Measurements from ENCODE around the gene BTLA.
"Not testable (repeated sequence)": the region's sequence is repeated elsewhere in the genome, so short reads cannot be mapped to it uniquely, and the experiment has no call there.

The BTLA gene, protein sequence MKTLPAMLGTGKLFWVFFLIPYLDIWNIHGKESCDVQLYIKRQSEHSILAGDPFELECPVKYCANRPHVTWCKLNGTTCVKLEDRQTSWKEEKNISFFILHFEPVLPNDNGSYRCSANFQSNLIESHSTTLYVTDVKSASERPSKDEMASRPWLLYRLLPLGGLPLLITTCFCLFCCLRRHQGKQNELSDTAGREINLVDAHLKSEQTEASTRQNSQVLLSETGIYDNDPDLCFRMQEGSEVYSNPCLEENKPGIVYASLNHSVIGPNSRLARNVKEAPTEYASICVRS

DNA sequence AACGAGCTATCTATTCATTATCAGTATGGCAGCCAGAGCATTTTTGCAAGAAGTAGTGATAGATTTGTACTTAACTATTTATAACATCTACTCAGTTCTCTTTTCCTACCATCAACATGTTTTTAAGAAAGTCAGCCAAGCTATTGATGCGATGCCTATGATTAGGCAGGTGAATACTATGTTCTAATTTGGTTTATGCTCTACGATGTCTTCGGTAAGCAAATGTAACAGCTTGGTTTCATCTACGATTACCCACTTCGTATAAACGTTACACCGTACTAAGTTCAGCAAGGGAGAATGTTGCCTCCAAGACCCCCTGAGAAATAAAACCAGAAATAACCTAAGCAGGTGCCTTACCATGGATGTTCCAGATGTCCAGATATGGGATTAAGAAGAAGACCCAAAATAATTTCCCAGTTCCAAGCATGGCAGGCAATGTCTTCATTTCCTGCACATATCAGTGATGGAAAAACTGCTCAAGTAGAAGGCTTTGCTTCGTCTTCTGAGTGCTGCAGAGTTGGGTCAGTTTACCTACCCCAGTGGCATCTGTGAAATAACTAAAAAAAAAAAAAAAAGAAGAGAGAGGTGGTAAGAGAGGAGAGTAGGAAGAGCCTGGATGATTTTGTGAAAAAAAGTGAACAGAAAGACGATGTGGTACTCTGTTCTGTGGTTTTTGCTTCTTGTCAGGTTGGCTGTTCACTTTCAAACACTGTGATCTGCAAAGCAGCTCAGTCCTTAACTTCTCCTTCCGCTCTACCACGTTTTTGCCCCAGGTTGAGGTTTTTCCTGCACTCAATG lies at the start of gene BTLA:
TSS of gene BTLA (minus strand) at position 559 of the 798 bp plus-strand sequence. CDS start at position 445, 114 bp downstream.
- DNase-seq, result no peak

DNA sequence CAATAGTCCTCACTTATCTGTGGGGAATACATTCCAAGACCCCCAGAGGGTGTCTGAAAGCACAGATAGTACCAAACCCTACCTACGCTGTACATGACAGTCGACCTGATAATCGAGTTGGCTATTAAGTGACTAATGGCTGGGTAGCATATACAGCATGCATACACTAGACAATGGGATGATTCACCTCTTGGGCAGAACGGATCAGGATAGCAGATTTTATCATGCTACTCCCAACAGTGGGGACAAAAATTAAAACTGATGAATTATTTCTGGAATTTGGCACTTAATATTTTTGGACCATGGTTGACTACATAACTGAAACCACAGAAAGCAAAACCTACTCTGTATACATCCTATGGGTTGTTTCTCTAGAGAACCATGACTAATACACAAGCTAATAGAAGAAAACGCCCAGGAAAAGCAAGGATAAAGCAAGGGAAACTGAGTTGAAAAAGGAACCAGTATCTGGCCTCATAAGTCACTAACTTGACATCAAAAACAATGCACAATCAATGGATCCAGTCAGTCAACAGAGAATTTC lies 47.0 kb upstream of the BTLA start:
- DNase-seq, result no peak

DNA sequence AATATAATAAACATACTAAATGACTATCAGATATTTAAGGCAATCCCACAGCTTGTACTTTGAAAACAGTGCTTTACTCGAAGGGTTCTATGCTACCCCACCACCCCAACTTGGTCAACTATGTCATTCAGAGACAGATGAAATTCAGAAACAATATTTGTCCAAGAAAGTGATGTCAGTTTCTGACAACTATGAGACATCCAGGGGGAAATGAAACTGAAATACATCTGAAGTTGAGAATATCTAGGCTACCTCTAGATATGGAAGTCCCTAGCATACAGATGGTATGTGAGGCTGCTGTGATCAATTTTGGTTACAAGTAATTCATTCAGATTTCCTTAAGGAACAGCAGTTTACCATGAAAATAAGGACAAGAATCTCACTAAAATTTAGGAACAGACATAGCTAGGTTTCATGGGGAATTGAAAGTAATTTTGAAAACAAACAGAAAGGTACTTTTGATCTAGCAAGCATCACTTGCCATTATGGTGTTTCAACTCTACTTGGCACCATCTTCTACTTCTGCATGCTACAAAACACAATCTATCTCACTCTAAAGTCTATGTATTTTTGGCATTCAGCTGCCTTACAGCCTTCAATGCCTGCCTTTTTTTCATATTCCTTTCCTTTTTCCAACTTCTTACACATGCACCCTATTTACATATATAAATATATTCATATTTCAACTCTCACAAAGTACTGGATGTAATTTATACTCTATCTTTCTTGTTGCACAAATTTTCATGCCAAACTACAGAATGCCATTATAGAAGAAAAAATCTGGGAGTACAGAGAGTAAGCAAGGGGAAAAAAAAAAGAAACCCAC lies 40.8 kb upstream of the BTLA start:
- DNase-seq, result no peak

DNA sequence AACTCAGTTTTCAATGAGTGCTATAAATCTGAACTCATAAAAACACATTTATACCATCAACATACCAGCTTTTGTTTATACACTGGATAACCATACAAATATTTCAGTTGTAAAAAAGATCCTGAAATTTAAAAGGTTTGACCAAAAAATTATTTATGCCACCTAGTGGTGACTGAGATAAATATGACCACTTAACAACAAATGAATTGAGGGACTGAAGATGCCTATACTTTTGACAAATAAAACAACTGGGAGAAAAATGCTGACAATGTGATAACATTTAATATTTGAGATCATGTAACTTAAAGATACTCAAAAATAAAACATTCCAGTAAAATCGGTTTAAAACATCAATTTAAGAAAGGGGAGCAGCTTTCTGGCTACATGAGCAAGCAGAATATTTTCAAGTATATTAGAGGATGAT lies 32.1 kb upstream of the BTLA start:
- DNase-seq, result peak; percentile 66

DNA sequence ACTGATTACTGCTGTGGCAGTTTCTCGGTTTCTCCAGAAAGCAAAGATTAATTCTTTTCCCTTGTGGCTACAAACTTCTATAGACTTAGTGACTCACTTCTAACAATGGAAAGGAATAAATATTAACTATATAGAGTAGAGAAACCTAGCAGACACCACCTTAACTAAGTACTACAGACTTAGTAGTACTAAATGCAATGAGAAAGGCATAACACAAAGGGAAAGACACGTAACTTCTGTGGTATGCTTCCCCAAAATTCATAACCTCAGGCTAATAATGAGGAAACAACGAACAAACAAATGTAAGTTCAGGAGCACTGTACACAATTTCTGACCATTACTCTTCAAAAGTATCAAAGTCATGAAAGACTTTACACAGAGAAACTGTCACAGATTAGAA lies 31.3 kb upstream of the BTLA start:
- DNase-seq, result no peak

DNA sequence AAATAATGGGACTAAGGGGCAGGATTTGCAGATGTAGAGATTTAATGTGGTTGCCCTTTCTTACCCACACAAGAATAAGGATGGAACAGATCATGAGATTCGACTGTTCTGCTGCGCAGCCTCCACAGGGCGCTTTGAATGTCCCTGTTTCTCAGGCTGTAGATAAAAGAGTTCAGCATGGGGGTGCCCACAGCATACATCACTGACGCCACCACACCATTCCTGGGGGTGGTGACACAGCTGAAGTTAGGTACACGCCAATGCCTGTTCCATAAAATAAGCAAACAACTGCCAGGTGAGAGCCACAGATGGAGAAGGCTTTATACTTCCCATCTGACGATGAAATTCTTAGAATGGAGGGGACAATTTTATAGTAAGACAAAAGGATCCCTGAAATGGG lies 24.9 kb upstream of the BTLA start:
- DNase-seq, result not testable (repeated sequence)

DNA sequence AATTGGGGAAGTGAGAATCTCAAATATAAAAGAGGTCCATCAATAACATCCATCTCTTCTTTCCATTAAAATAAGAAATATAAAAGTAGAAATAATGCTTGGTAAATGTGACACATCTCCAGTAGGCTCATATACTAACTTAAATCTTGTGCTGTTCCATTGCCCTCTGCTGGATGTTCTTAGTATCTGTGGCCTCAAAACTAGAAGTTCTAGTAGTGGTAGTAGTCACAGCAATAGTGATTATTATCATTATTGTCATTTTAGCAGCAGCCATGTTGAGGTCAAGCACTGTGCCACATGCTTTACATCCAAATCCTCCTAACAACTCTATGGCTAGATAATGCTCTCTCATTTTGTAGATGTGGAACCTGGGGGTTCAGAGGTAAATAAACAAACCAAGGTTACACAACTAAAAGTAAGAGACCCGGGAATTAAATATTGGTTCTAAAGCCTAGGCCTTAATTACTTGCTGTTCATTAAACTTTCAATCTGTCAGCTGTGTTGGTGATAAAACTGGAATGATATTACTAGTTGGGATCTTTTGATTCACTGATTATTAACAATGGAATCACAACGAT lies 20.2 kb upstream of the BTLA start:
- peak; percentile 80 for DNase-seq

DNA sequence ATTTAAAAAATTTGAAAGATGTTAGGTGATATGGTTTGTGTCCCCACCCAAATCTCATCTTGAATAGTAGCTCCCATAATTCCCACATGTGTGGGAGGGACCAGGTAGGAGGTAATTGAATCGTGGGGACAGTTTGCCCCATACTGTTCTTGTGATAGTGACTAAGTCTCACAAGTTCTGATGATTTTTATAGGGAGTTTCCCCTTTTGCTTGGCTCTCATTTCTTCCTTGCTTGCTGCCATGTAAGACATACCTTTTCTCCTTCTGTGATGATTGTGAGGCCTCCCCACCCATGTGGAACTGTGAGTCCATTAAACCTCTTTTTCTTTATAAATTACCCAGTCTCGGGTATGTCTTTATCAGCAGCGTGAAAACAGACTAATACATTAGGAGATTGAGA lies 19.7 kb upstream of the BTLA start:
- DNase-seq, result not testable (repeated sequence)

DNA sequence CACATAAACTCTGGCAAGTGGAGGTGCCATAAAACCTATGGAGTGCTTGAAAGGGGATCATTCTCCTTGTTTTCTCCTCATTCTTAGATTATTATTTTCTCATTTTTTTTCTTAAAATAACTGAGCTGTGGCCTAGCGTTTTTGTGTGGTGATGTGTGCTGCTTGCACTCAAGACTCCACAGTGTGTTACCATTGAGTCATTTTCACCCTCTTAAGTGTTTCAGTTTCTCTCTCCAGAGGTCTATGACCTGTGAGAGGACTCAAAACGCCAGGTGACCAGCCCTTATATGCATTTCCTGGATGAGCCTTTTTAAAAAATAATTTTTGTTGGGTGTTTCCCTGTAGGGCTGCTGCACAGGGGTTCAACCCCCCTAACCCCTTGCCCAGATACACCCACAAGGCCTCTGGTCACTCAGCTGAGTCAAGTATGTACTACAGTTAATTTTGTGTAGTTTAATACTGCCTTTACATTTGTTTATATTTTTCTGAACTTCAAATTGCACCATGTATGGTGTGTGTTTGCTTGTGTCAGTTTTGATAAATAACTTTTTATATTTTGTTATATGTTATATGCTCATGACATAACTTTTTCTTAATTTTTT lies 15.4 kb upstream of the BTLA start:
- DNase-seq, result no peak

DNA sequence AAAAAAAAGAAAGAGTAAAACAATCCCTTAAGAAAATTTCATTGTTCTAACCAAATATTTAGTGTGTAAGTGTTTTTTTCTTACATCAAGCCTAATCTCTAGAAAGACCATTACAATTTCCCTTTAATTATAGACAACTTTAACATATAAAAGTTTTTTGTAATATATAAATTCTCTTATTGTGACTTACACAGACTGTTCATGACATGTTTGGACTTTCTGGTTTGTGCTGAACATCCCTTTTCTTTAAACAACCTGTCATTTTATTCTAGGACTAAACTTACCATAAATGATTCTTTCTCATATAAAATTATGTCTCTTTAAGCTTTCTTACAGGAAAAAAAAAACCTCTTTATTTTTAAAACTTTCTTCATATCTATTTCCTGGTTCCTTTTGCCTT lies 13.0 kb upstream of the BTLA start:
- DNase-seq, result no peak

DNA sequence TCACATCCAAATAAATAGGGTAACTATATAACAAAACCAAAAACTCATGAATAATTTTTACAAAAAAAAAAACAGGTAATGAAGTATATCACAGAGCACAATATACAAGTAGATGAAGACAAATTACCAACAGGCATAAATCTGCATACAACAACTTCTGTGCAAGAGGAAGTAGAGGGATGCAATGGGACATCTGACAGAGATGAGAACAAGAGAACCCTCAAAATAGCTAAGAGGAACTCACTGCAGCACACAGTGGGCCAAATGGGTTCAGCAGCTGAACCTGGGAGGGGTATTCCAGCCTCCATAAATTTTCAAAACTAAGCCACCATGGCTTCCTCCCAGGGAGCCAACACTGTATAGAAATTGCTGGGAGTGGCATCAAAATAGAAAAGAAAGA lies 9.6 kb upstream of the BTLA start:
- no peak for DNase-seq

DNA sequence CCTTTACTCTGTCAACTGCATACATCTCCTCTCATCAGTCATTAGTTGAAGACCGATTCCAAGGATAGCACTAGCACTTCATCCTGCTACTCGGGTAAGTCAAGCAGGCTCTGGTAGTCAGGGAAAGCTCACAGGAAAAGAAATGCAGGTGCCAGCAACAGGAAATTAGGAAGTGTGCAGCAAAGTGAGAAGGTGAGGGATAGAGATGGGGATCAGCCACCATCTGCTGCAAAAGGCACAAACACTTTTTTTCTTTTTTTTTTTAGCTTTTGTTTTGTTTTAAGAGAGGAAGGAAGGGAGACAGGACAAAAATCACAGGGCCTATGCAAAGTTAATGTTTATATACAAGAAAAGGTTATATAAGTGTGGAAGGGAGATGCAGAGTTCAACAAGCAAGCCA lies 9.0 kb upstream of the BTLA start:
- DNase-seq, result no peak

DNA sequence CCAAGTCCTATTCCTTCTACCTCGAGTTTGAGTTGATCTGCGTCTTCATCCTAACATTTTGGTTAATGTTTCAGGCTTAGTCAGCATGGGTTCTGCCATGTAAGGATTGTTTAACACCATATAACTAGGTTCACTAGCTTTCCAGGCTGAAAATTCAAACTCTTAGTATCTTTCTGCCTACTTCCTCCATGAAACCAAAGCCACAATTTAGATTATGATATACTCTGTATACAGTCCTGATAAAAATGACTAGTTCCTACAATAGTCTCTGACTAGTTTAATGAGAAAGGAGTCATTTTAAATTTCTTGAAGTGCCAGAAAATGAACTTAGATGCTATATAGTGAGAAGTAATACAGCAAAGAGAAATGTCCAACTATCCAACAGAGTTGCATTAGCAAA lies 6.6 kb upstream of the BTLA start:
- no peak for DNase-seq

DNA sequence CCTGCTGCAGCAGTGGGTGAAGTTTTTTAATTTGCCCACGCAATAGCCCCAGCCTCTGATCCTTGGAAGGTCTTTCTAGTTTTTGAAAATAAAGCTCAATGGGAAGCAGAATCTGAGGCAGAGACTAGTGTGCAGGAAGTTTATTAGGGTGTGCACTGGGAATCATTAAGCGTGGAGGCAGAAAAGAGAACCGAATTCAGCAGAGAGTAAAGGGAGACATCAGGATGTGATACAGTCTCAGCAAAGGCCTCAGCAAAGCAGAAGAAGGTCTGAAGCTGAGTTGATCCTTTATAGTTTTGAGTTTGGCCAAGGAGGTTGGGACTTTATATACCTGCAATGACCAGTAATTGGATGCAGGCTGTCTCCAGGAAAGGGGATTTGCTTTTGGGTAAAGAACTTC lies 4.9 kb upstream of the BTLA start:
- DNase-seq, result no peak

DNA sequence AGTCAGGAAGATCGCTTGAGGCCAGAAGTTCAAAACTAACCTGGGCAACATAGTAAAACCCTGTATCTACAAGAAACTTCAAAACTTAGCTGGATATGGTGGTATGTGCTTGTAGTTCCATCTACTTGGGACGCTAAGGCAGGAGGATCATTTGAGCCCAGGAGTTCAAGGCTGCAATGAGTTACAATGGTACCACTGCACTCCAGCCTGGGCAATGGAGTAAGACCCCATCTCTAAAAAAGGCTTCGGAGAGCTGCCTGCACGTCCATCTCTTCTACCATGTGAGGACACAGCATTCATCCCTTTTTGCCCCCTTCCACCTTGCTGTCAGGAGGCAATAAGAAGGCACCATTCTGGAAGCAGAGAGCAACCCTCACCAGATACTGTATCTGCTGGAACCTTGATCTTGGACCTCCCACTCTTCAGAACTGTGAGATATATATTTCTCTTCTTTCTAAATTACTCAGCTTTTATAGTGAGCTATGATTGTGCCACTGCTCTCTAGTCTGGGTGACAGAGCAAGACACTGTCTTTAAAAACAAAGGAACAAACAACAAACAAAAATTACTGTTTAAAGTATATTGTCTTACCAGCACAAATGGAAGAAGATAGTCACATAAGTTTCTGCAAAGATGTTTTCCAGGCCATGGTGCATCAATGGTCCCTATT lies 4.2 kb upstream of the BTLA start:
- DNase-seq, result no peak

DNA sequence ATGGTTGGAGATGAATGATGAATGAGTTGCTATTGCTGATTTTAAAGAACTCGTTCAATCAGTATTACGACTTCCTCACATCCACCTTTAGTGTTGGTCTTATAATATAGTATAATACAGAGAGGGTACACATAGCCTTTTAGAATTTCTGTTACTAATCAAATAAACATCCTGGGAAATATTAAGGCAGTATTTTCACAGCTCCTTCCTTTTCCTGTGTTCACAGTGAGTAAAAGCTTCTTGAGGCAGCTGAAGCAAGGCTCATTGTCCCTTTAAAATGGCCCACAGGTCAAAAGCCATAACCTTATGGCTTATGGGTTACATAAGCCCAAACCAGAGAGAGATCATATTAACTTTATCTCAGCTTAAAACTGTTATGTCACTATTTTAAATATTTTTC lies 1.3 kb upstream of the BTLA start:
- no peak for DNase-seq

DNA sequence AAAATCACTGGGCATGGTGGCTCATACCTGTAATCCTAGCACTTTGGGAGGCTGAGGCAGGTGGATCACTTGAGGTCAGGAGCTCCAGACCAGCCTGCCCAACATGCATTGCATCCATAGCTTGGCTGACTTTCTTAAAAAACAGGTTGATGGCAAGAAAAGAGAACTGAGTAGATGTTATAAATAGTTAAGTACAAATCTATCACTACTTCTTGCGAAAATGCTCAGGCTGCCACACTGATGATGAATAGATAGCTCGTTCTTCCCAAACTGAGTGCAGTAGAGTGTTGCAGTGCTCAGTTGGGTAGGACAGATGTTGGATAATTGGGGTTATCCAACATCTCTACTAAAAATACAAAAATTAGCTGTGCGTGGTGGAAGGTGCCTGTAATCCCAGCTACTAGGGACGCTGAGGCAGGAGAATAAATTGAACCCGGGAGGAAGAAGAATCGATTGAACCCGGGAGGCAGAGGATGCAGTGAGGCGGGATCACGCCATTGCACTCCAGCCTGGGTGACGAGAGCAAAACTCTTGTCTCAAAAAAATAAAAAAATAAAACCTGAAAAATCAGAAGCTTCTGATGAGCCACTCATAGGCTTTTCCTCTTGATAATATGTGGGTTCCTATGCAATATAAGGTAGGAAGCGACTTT lies 1.2 kb downstream of the BTLA start:
- DNase-seq, result no peak

DNA sequence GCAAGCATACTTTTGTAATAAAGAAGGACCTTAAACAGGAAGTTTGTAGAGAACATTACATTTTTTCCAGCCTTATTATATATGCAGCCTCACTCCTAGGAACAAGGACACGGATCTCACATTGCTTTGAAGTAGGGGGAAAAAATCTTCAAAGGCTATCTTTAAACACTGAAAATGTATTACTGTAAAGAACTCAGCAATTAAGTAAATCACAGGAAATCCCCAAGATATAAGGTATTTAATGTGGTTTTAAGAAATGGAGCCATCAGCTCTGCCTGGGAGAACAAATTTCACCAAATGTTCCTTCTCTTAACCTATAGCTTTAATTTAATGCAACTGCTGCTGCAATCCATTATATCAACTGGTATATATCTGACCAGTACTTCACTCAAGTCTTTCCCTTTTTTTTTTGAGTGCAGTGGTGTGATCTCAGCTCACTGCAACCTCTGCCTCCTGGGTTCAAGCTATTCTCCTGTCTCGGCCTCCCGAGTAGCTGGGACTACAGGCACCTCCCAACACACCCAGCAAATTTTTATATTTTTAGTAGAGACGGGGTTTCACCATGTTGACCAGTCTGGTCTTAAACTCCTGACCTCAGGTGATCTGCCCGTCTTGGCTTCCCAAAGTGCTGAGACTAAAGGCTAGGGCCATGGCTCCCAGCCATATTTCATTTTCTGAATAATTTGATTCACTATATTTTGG lies 2.8 kb downstream of the BTLA start:
- no peak for DNase-seq

DNA sequence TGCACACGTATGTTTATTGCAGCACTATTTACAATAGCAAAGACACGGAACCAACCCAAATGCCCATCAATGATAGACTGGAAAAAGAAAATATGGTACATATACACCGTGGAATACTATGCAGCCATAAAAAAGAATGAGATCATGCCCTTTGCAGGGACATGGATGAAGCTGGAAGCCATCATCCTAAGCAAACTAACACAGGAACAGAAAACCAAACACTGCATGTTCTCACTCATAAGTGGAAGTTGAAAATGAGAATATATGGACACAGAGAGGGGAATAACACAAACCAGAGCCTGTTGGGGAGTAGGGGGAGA lies 4.9 kb downstream of the BTLA start:
- DNase-seq, result not testable (repeated sequence)

DNA sequence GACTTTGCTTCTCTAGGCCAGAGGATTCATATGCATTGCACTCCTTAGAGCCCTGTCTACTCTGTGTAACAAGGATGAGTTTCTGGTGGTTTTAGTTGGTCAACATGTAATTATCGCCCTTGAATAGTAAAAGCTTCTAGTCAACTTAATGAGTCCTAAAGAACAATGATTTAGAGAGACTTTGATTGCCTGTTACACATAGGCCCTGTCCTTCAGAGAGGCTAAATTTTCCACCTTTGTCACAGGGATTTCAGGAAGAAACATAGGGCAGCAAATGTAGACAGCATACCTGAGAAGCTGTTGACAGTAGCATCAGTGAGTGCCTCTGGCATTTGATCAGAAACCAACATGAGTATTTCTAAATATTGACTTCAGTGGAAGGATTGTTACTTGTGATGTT lies 7.1 kb downstream of the BTLA start:
- DNase-seq, result no peak

DNA sequence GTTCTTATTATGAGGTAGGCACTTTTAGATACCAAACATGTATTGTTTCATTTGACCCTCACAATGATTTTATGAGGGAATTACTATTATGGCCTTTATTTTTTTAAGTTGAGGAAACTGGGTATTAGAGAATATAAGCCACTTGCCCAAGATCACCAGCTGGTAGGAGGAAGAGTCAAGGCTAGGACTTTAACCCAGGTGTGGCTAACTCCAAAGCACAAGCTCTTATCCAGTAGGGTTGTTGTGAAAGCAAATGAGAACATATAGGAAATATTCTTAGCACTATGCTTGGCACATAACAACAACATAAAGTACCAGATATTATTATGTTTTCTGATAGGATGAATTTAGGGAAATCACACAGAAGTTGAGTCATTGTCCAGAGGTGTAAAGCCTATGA lies 7.9 kb downstream of the BTLA start:
- no peak for DNase-seq
